Colonic mucosa (tissue), 4 donors: ENCODE measurements around the gene PHLDB3. TPM values are rescaled to one million over a fixed set of nuclear protein-coding genes. Genes with fewer than 3 reads are reported as not detected.

ENCODE experiments used
- DNase-seq: peaks from one replicate; pipeline ENCODE4 v3.0.0-alpha.2; 2020
- H3K27ac ChIP-seq: fragments of 200-600 bp; one replicate; pipeline ENCODE4 v1.8.0; 2021
- H3K27me3 ChIP-seq: fragments of 200-600 bp; one replicate; pipeline ENCODE4 v1.8.0; 2021
- H3K36me3 ChIP-seq: fragments of 200-600 bp; one replicate; pipeline ENCODE4 v1.8.0; 2021
- H3K4me1 ChIP-seq: fragments of 200-600 bp; one replicate; pipeline ENCODE4 v1.8.0; 2021; ENCODE audit warnings: mild to moderate bottlenecking
- H3K4me3 ChIP-seq: fragments of 200-600 bp; one replicate; pipeline ENCODE4 v1.8.0; 2021
- H3K9ac ChIP-seq, 2 donors: one replicate each; pipeline ENCODE4 v1.7.0; 2013; ENCODE audit warnings: control low read depth in 2 of 2, low read depth in 2 of 2, low read length in 2 of 2
- H3K9me3 ChIP-seq: fragments of 200-600 bp; one replicate; pipeline ENCODE4 v1.8.0; 2021
- intact Hi-C: fragments of 100-400 bp; cut with DNase I; formaldehyde crosslinking; loops from one replicate; pipeline ENCODE4 v1.14.1; 2022
- total RNA-seq, 2 donors: library from RNA; stranded (reverse); fragmentation: NEBNext Ultra II Directional in 1 of 2; extraction: Animal tissue kit (Norgen Biotek cat#: 25700) in 1 of 2; gene quantifications; one replicate each; pipeline ENCODE4 v1.2.1, GENCODE V29; 2021
- TF ChIP-seq, protein P1 (sequence below): fragments of 200-600 bp; IDR thresholded peaks from one replicate; pipeline ENCODE4 v1.8.0; 2022; ENCODE audit warnings: antibody characterized with exemption, mild to moderate bottlenecking
- donor health status: healthy.
- donor health status: DM: no; HTN: no; CAD: no.
- donor health status: DM: no; HTN: no; CAD: no.

PHLDB3 gene
- total RNA-seq, 2 donors from 2014 or later = 6.8 to 24.0 TPM

DNA sequence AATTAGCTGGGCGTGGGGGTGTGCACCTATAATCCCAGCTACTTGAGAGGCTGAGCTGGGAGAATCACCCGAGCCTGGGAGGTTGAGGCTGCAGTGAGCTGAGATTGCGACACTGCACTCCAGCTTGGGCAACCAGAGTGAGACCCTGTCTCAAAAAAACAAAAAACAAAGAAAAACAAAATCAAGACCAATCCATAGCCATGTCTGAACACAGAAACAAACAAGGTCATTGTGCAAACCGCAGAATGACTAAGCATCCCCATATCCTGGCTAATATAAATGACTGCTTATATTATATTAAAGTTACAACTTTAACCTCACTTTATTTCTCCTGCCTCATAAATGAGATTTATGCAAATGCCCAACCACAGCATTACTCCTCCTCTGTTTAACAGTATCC lies 36.8 kb downstream of the PHLDB3 start:
- intact Hi-C loops = no loop called here
- DNase-seq = no peak
- H3K36me3 ChIP-seq = no peaks in the 10 kb centered on the region
- H3K4me3 ChIP-seq = no peak overlapping the region
- H3K27ac ChIP-seq = no peak overlapping the region
- TF ChIP-seq, protein P1, sequence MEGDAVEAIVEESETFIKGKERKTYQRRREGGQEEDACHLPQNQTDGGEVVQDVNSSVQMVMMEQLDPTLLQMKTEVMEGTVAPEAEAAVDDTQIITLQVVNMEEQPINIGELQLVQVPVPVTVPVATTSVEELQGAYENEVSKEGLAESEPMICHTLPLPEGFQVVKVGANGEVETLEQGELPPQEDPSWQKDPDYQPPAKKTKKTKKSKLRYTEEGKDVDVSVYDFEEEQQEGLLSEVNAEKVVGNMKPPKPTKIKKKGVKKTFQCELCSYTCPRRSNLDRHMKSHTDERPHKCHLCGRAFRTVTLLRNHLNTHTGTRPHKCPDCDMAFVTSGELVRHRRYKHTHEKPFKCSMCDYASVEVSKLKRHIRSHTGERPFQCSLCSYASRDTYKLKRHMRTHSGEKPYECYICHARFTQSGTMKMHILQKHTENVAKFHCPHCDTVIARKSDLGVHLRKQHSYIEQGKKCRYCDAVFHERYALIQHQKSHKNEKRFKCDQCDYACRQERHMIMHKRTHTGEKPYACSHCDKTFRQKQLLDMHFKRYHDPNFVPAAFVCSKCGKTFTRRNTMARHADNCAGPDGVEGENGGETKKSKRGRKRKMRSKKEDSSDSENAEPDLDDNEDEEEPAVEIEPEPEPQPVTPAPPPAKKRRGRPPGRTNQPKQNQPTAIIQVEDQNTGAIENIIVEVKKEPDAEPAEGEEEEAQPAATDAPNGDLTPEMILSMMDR = no peak
- peaks cover 4% of the 10 kb centered on the region for H3K4me1 ChIP-seq
- H3K9me3 ChIP-seq = no peaks in the 10 kb centered on the region
- no peak overlapping the region for H3K9ac ChIP-seq
- H3K27me3 ChIP-seq = no peaks in the 10 kb centered on the region

DNA sequence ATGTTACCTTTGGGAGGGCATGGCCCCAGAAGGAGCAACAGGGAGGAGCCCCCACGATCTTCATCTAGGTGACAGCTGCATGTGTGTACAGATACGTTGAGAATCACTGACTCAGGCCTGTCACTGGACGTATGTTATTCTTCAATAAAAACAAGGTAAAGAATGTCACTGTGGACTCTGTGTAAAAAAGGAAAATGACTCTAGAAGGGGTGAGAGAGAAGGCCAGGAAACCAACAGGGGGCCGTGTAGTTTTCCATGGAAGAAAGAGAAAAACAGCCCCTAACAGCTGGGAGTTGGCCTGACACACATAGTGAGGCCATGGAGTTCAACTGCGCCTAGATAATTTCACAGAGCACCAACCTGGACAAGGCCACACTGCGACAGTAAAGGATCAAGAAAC lies 37.3 kb downstream of the PHLDB3 start:
- TF ChIP-seq, protein P1 = no peak
- Histone ChIP-seq H3K9me3 (no peaks in the 10 kb centered on the region), H3K36me3 (no peaks in the 10 kb centered on the region), H3K4me3 (no peak overlapping the region), H3K4me1 (peaks cover 4% of the 10 kb centered on the region), H3K27ac (no peak overlapping the region), H3K27me3 (no peaks in the 10 kb centered on the region), H3K9ac (no peak overlapping the region)
- intact Hi-C loops = no loop called here
- no peak for DNase-seq

DNA sequence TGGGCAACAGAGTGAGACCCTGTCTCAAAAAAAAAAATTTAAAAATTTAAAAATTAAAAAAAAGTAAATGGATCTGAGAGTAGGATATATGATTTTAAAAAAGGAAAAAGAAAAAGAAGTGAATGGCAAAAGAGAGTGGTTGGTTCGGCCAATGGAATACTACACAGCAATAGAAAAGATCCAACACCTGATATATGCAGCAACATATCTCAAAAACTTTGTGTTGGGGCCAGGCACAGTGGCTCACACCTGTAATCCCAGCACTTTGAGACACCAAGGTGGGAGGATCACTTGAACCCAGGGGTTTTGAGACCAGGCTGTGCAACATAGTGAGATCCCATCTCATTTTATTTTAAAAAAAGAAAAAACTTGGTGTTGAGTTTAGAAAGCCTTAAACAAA lies 37.8 kb downstream of the PHLDB3 start:
- intact Hi-C loops = no loop called here
- H3K4me1 ChIP-seq = peaks cover 4% of the 10 kb centered on the region
- TF ChIP-seq, protein P1 = no peak

DNA sequence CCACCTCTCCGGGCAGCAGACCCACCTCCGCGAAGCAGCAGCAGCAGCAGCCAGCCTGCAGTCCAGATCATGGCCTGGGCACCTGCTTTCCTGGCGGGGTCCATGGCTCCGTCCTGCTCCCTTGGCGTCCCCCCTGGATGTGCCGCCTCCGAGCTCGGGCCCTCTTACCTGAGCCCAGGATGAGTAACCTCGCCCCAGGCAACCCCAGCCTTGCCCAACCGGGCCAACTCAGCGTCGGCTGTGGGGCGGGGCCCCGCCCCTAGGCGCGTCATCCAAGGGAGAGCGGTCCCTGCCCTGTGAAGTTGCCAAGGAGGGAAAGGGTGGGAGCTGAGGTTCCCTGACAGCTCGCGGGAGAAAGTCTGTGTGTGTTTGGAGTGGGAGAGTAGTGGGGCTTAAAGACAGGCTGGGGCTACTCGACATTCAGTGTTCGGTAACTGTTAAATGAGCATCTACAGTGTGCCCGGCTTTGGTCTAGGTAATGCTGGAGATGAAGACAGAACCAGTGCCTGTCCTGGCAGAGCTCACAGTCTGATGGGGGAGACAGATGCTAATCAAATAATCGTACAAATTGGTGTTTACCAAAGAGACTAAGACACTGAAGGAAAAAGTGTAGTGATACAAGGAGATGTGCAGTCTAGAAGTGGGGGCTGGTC lies 39.0 kb downstream of the PHLDB3 start, which contains the start of gene LYPD3:
LYPD3 (minus strand) TSS at position 141 of the 653 bp plus-strand sequence; CDS start at position 104, 37 bp downstream.
- H3K9me3 ChIP-seq = no peaks in the 10 kb centered on the region
- H3K9ac ChIP-seq = peak within 1 kb of the TSS; percentile 27 to 63
- TF ChIP-seq, protein P1 = no peak
- peak within 1 kb of the TSS; percentile 54 for H3K4me3 ChIP-seq
- H3K36me3 ChIP-seq = no peaks in the 10 kb centered on the region
- no peak within 1 kb of the TSS for H3K27ac ChIP-seq
- intact Hi-C loops = no loop called here
- peaks cover 4% of the 10 kb centered on the region for H3K4me1 ChIP-seq
- H3K27me3 ChIP-seq = no peaks in the 10 kb centered on the region
- DNase-seq = peak; percentile 53

More for the DNA sequence above, 37.8 kb downstream of the PHLDB3 start:
- H3K36me3 ChIP-seq = no peaks in the 10 kb centered on the region
- no peaks in the 10 kb centered on the region for H3K27me3 ChIP-seq
- no peak for DNase-seq
- no peaks in the 10 kb centered on the region for H3K9me3 ChIP-seq
- H3K9ac ChIP-seq = no peak overlapping the region
- no peak overlapping the region for H3K4me3 ChIP-seq
- H3K27ac ChIP-seq = no peak overlapping the region

DNA sequence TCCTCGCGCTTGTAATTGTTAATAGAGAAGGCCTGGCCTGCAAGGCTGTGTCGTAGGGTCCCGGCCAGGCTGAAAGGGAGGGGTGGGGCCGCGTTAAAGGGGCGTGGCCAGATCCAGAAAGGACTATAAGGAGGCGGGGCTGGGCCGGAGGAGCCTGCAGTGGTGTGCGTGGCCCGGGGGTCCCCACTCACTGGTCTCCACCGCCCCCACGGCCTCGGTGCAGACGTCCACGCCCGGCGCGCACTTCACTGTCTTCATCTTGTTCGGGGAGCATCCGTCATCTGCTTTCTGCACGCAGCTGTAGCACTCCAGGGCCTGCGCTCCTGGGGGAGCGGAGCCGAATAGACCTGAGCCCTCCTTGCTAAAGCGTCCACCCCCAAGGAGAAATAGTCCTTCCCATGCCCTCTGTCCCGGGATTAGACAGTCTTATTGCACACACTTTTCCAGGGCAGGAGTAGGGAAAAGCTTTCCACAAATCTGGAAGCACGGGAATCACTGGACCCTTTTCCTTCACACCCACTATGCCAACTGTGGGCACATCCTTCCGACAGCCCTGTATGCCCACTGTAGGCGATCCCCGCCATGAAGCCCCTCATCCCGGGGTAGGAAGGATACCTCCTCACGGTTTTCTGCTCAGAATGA lies 40.3 kb downstream of the PHLDB3 start:
- intact Hi-C loops = no loop called here
- no peaks in the 10 kb centered on the region for H3K27me3 ChIP-seq
- TF ChIP-seq, protein P1 = no peak
- peak overlapping the region; percentile 27 to 63 for H3K9ac ChIP-seq
- H3K4me1 ChIP-seq = peaks cover 4% of the 10 kb centered on the region
- peak; percentile 84 for DNase-seq
- H3K36me3 ChIP-seq = no peaks in the 10 kb centered on the region
- peak overlapping the region; percentile 54 for H3K4me3 ChIP-seq
- no peaks in the 10 kb centered on the region for H3K9me3 ChIP-seq
- H3K27ac ChIP-seq = peak overlapping the region; percentile 75
